ENCODE results near the gene S100A7A. TPM values are rescaled to one million over a fixed set of nuclear protein-coding genes. Genes with fewer than 3 reads are reported as not detected.
A peak's percentile ranks its signal among the peaks of the same experiment; 100 is the strongest.

Gene S100A7A
- total and polyA plus RNA-seq, 2 of the 8 experiments (the other 6 are each of a cell fraction or from before 2014, with no cell fraction given) = not detected

- Histone ChIP-seq H3K14ac (ENCODE audit: insufficient read length) (no peak overlapping the region), H3K4ac (replicated peaks; ENCODE audit: insufficient read length, low read depth, low read length) (no peak overlapping the region), H2AFZ (ENCODE audit: low read length) (no peak overlapping the region), H3K4me2 (ENCODE audit: insufficient read depth in 1 of 2, low read depth in 2 of 2, low read length in 2 of 2) (no peak overlapping the region), H3K23ac (ENCODE audit: insufficient read length) (no peak overlapping the region), H2BK120ac (replicated peaks; ENCODE audit: low read depth, low read length) (no peak overlapping the region), H2BK15ac (ENCODE audit: low read length) (no peak overlapping the region), H3K79me1 (ENCODE audit: low read depth, low read length) (no peaks in the 10 kb centered on the region), H3K27me3 (replicated peaks in 1 of 4; ENCODE audit: control insufficient read depth in 3 of 4, extremely low read depth in 1 of 4, insufficient read depth in 3 of 4, low read length in 3 of 4) (no peaks in the 10 kb centered on the region), H4K91ac (replicated peaks; ENCODE audit: insufficient read length, low read length) (no peak overlapping the region), H3K36me3 (ENCODE audit: control insufficient read depth in 2 of 4, insufficient read depth in 4 of 4, low read length in 3 of 4) (no peaks in the 10 kb centered on the region), H2BK5ac (ENCODE audit: low read depth, low read length) (no peak overlapping the region), H2AK5ac (ENCODE audit: low read depth, low read length) (no peak overlapping the region), H4K8ac (ENCODE audit: extremely low read depth, insufficient read depth, low read length) (no peak overlapping the region), H3K18ac (ENCODE audit: extremely low read depth, low read length) (no peak overlapping the region), H3K27ac (ENCODE audit: low read depth, low read length) (no peak overlapping the region), H4K5ac (ENCODE audit: insufficient read length, low read depth, low read length) (no peak overlapping the region), H3K9ac (replicated peaks in 1 of 4; ENCODE audit: extremely low read depth in 1 of 4, low read depth in 3 of 4, low read length in 3 of 4) (no peak overlapping the region), H3K79me2 (ENCODE audit: control insufficient read depth in 1 of 2, insufficient read depth in 2 of 2, low read length in 2 of 2) (no peaks in the 10 kb centered on the region), H4K20me1 (replicated peaks in 1 of 2; ENCODE audit: control insufficient read depth in 1 of 2, insufficient read depth in 2 of 2, low read length in 2 of 2) (peaks cover 0 to 7% of the 10 kb centered on the region in 2 experiments), H2BK20ac (ENCODE audit: low read length) (no peak overlapping the region), H3K4me3 (ENCODE audit: extremely low read depth in 1 of 4, insufficient read depth in 2 of 4, low read depth in 3 of 4, low read length in 4 of 4) (no peak overlapping the region), H3K23me2 (ENCODE audit: low read depth, low read length) (no peaks in the 10 kb centered on the region; the same call in 1 of the 2 replicates), H2BK12ac (ENCODE audit: low read depth, low read length) (no peak overlapping the region), H3K56ac (replicated peaks; ENCODE audit: insufficient read length, low read depth, low read length) (no peak overlapping the region), H3K4me1 (replicated peaks in 1 of 4; ENCODE audit: control insufficient read depth in 3 of 4, insufficient read depth in 4 of 4, low read length in 3 of 4) (no peaks in the 10 kb centered on the region; a peak in 2 of 7 replicates), H3K9me3 (ENCODE audit: insufficient read depth in 2 of 2, low read depth in 1 of 2, low read length in 1 of 2) (no peaks in the 10 kb centered on the region)
- ChIA-PET POLR2A (ENCODE audit: partially characterized antibody) (no interaction called here), CTCF (ENCODE audit: partially characterized antibody) (interaction anchor here (0.6 to 3.0 kb wide), 14 partner anchors 9 to 138 kb away, joined by 3 to 19 read pairs (median 4); no protein-coding TSS in a partner anchor)
- DNase-seq (ENCODE audit: low read depth in 1 of 2, low spot score in 2 of 2) (peak in 1 of 2 experiments; percentile 30), FAIRE-seq (no peak)
- TF ChIP-seq USF2 (IDR thresholded peaks at IDR 0.05; ENCODE audit: low read length) (no peak), RXRA (IDR thresholded peaks at IDR 0.05; ENCODE audit: insufficient read depth, low read depth, low read length) (no peak), POLR2AphosphoS5 (IDR thresholded peaks at IDR 0.05; ENCODE audit: low read depth, low read length) (no peak), CEBPB (IDR thresholded peaks at IDR 0.05; ENCODE audit: low read depth, low read length) (no peak)
- whole genome bisulfite sequencing, 2 experiments (ENCODE audit: extremely low coverage in 1 of 2, insufficient coverage in 1 of 2, insufficient read length in 1 of 2, insufficient replicate concordance in 2 of 2, low coverage in 1 of 2, low lambda C conversion rate in 2 of 2, missing lambda C conversion rate in 1 of 2) = 82% methylated on average over 2 of the region's 2 CpGs; no CpG with 5 or more reads in 1 of the 2 experiments
Observed at GRCh38 chr1:153430166-153430553, 13.8 kb downstream of the S100A7A start.
